NCI-H2171 (cell line): Measurements from ENCODE around the gene HAL.

Source experiments
- DNase-seq: peaks from one replicate; lab custom pipeline; 2025; lab: John Stamatoyannopoulos, UW

Gene HAL

GRCh38 chr12:95996034-95996658, at the start of gene HAL:
Gene HAL, minus strand, starts transcription at chr12:95996344. Its CDS starts 434 bp downstream, at chr12:95995910.
- no peak for DNase-seq

GRCh38 chr12:96045566-96045965, 49.4 kb upstream of the HAL start:
- no peak for DNase-seq

DNA sequence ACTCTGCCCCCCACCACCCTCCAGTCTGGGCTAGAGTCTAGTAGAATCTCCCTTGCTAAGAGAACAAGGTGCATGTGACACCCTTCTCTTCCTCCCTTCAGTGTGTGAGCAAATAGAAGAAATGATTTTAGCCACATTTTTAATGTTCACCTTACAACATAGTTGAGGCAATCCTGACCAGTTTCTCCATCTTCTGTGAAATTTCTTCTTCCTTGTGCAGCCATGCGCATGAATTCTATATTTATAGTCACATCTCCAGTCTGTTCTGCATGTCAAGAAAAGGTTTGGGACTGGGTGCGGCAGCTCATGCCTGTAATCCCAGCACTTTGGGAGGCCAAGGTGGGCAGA, 48.8 kb upstream of the HAL start:
- no peak for DNase-seq

DNA sequence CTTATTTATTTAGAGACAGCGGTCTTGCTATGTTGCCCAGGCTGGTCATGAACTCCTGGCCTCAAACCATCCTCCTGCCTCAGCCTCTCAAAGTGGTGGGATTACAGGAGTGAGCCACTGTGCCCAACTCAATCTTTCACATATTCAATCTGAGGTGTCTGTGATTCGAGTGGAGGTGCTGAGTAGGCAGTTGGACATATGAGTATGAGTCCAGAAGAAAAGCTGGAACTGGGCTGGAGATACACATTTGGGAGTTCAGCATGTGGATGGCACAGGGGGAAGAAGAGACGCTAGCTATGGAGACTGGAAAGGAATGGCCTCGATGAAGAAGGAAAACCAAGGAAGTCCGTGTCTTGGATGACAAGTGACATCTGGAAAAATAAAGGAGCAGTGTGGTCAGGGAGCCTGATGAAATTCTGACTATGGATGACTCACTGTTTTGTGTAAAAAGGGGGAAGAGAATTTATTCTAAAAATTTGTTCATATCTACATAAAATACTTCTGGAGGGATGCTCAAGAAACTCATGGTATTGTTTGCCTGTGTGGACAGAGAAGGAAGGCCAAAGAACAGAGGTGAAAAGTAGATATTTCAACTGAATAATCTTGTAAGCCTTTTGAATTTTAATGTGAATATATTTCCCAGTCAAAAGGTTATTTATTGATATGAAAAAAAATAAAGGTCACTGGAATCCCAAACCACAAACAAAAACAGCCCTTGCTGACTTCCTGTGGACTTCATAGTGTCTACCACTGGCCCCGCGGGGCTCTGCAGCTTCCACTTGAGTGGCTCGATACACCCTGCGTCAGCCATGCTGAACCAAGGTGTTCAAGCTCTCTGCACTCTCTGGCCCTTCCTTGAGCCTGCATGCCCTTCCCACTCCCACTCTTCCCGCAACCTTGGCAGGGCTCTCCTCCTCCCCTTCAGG, 48.1 kb upstream of the HAL start:
- DNase-seq: no peak

DNA sequence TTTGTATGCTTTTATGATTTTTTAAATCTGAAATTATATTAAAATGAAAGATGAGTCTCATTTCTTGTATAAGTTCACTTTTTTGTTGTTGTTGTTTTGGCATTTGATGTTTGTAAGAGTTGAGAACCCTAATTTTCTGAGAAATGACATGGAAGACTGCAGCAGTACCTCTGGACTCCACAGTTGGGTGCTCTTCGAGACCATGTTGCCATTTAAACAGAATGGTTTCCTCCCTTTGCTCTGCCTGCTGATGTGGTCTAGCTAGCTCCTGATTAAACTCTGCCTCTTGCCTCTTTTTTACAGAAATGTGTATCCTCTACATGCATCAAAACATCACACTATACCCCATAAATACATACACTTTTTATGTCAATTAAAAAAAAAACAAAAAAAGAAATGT, 45.0 kb upstream of the HAL start:
- no peak for DNase-seq

DNA sequence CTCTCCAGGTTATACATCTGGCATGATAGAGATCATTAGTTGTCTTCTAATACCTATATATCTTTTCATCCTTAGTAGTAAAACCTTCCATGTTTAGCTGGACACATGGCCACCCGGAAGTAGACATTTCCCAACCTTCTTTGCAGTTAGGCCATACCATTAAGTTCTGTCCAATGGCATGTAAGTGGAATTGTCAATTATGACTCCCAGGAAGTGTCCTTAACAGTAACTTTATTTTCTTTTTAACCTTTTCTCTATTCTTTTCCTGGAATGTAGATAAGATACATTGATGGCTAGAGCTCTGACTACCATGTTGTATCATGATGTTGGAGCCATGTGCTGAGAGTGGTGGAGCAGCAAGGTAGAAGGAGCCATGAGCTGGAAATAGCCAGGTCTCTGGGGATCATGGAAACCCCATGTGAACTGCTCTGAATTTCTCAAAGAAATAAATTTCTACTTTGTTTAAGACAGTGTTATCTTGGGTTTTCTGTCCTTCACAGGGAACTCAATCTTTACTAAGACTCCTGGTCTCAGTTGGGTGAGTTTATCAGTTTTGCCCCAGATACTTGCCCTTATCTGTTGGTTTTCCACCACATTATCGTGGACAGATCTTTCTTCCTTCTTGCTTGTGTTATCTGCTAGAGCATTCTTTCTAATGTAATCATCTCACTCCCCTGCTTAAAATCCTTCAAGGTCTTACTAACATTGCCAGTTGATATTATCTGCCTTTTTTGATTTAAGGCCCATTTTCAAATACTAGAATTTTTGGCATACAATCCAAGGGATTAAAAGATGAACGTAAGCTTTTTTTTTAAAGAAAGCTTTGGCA, 44.4 kb upstream of the HAL start:
- no peak for DNase-seq

DNA sequence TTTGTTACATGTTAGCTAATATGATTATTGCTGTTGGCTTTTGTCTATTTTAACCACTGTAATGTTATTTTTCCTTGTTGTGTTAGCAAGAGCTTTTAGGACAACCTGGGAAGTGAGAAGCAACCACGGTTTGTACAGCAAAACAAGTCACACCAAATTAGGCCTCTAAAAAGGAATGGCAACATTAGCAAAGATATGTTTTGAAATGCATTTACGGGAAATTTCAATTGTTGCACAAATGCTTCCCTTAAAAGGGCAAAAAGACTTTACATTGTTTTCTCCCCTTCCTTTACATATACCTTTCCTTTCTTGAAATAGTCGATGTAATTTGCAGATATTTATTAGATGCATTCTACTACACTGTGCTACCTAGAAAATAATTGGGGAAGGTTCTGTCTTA, 43.4 kb upstream of the HAL start:
- DNase-seq: no peak

GRCh38 chr12:96036765-96037455, 40.8 kb upstream of the HAL start:
- DNase-seq: no peak

GRCh38 chr12:96035283-96036236, 39.4 kb upstream of the HAL start, which contains the start of gene LTA4H:
Gene LTA4H, minus strand, starts transcription at chr12:96035587. Its CDS starts 68 bp downstream, at chr12:96035519.
- peak; percentile 99 for DNase-seq

DNA sequence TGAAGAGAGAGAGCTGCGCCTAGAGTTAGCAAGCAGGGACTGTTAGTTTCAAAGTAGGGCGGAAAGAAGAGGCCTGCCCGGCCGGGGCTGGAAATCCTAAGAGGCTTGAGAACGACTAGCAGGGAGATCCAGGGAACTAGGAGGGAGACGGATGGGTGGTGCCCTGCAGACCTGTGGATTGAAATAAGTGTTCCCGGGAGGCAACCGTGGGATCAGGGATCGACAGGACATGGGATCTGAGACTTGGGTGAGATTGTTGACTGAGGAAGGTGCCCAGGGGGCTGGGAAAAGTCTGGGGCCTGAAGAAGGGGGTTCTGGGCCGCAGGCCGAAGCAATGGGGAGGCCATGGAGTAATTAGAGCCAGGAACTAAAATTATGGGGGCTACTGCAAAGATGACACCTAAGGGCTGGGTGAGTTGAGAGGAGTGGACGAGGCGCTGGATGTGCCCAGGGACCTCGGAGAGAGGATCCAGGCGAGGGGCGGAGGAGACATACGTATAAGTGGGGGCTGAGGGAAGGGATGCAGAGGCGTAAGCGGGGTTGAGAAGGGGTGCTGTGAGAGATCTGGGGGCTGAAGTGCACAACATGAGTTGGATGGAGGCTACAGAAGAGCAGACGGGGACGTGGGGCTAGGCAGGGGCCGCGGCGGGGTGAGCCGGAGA, 38.6 kb upstream of the HAL start:
- no peak for DNase-seq

DNA sequence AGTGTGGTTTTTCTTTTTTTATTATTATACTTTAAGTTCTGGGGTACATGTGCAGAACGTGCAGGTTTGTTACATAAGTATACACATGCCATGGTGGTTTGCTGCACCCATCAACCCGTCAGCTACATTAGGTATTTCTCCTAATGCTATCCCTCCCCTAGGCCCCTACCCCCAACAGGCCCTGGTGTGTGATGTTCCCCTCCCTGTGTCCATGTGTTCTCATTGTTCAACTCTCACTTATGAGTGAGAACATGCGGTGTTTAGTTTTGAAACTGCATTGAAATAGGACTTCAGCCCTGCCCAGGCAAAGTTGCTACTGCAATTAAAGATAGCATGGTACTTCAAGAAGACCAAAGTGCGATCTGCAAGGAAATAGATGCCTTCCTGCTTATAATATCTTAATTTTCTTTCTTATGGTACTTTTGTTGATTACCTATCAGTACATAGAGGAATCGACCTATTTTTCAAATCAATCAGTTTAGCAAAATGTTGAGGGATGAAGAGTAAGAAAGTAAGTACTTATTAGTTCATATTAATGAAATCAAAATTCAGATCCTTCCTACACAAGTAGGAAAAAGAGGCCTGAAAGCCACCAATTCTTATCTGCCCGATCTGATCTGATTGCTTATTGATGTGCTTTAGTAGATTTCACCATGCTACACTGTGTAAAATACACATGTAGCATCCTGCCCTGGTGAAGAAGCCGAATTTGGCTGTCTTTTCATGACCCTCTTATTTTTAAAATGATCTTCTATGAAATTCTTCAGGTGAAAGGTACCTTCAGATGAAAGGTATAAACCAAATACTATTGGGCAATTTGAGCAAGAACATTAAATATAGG, 37.6 kb upstream of the HAL start:
- DNase-seq: no peak

DNA sequence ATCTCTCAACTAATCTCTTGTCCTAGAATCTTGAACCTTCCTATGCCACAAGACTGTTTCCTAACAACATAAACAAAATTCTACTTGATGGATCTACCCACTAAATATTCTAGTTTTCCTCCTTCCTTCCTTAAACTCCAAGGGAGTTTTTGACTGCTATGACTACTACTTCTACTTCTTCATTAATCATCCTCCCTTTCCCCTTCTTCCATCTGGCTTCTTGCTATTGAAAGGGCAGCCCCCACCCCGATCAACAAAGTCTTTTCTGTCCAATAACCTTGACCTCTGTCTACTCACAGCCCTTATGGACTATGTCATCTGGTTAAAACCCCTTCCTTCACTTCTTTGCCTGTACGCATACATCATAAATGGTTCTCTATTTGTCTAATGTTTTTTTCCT, 33.7 kb upstream of the HAL start:
- no peak for DNase-seq

DNA sequence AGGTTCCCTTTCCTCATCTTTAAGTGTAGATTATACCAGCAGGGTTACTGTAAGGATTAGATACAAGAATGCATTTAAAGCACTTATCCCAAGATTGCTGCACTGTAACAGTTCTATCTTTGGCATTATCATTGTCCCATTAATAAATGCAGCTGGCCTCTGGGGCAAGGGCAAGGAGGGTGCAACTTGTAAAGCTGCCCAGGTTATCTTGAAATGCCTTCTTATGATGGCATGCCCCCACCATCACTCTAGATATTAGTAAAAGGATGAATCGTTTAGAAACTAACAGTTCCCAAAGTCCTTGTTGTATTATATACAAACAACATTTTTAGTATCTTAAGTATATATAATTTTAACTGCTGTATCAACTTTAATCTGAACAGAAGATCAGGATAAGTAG, 32.4 kb upstream of the HAL start:
- DNase-seq: no peak

DNA sequence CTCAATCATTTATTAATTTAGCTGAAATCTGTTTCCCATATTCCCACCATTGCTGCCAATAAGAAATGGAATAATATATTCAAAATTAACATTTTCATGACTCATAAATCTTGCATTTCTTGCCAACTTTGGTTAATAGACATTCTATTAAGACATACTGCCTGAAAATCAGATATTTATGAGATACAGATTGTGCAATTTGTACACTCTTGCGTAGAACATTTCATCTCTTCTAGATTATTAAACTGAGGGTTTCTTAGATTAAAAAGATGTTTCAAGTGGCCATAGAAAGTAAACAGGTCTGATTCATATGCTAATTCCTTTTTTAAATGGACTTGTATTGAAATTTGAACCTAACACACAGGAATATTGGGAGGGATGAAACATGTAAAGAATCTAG, 30.2 kb upstream of the HAL start:
- DNase-seq: no peak

DNA sequence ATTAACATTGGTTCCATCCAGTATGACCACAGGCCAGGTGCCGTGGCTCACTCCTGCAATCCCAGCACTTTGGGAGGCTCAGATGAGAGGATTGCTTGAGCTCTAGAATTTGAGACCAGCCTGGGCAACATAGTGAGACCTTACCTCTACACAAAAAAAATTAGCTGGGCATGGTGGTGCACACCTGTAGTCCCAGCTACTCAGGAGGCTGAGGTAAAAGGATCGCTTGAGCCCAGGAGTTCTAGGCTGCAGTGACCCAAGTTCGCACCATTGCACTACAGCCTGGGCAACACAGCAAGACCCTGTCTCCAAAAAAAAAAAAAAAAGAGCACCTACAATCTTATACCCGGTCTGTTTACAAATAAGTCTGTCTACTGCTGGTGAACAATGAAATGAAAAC, 29.4 kb upstream of the HAL start:
- no peak for DNase-seq

DNA sequence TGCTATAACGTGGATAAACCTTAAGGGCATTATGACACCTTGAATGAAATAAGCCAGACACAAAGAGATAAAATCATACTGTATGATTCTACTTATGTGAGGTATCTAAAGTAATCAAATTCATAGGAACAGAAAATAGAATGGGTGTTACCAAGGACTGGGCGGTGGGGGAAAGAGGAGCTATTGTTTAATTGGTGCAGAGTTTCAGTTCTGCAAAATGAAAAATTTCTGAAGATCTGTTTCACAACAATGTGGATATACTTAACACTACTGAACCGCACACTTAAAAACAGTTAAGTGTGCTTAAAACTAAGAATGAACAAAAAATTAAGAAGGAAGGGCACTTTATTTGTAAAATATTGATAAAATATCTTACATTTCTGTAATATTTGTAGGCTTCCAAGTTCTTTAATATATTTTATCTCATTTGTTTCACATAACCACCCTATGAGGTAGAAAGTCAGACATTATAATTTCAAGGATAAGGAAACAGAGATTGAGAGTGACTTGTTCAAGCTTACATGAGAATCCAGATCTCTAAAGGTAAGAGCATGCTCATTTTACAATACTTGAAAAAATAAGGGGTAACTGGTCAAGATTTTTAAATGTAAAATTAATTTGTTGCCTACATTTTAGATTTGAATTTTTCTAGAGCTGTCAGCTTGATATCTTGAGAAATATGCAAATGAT, 24.3 kb upstream of the HAL start:
- DNase-seq: no peak

DNA sequence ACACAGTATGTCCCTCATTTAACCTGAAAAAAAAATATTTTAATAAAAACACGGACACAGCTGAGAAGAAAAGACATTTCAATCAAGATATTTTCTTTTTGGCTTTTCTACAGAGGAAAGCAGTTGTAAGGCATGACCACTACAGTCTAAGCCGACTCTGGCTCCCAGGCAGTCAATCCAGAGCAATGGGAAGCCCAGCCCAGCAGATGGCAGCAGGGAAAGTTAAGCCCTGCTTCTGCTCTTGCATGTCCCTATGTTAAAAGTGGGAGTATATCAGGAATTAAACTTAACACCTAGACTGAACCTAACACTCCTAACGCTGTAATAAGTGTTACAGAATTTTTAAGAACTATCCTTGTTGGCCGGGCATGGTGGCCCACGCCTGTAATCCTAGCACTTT, 19.5 kb upstream of the HAL start:
- DNase-seq: no peak

- DNase-seq: no peak
Observed at GRCh38 chr12:96014943-96015599, 18.9 kb upstream of the HAL start.
